CD4-positive, alpha-beta memory T cell (primary cell): ENCODE results near the gene FBXO42. TPM values are rescaled to one million over a fixed set of nuclear protein-coding genes. Genes with fewer than 3 reads are reported as not detected.

Source experiments
- CTCF ChIA-PET: fragments of 350-600 bp; sonication (Branson Sonifier 250); formaldehyde crosslinking; loops from one replicate; lab custom pipeline; 2021; ENCODE audit warnings: inconsistent platforms; ENCODE audit not compliant: partially characterized antibody; lab: Charles Lee
- POLR2A ChIA-PET: fragments of 350-600 bp; sonication (Branson Sonifier 250); formaldehyde crosslinking; loops from one replicate; lab custom pipeline; 2021; ENCODE audit not compliant: partially characterized antibody; lab: Charles Lee
- DNase-seq, 5 donors: peaks; one replicate each; pipeline versions ENCODE4 v3.0.0 to v3.0.0-alpha.2; 2020 to 2022; ENCODE audit warnings: mixed read lengths in 1 of 5
- H3K27ac ChIP-seq: one replicate; pipeline ENCODE4 v1.7.0; 2013; ENCODE audit warnings: low read depth, low read length
- H3K27me3 ChIP-seq: 2 replicates; pipeline ENCODE4 v1.7.0; 2013; ENCODE audit warnings: mild to moderate bottlenecking, low read length, moderate library complexity; ENCODE audit not compliant: insufficient read depth
- H3K36me3 ChIP-seq: 2 replicates; pipeline ENCODE4 v1.7.0; 2013; ENCODE audit warnings: mild to moderate bottlenecking, low read length, moderate library complexity; ENCODE audit not compliant: insufficient read depth
- H3K4me1 ChIP-seq: 2 replicates; pipeline ENCODE4 v1.7.0; 2013; ENCODE audit warnings: mild to moderate bottlenecking, low read length, moderate library complexity; ENCODE audit not compliant: insufficient read depth
- H3K4me3 ChIP-seq, 2 donors: one replicate each; pipeline ENCODE4 v1.7.0; 2013; ENCODE audit warnings: low read length in 2 of 2, mild to moderate bottlenecking in 1 of 2
- H3K9me3 ChIP-seq, 2 donors: one replicate each; pipeline ENCODE4 v1.7.0; 2013; ENCODE audit warnings: low read length in 2 of 2, control low read depth in 1 of 2; ENCODE audit not compliant: control insufficient read depth in 1 of 2
- H3K27ac Mint-ChIP-seq, 7 donors: one replicate each; pipeline ENCODE4 v1.8.0; 2020 to 2021; ENCODE audit warnings: mixed read lengths in 7 of 7, mild to moderate bottlenecking in 6 of 7, inconsistent platforms in 3 of 7, moderate library complexity in 3 of 7
- H3K27me3 Mint-ChIP-seq, 2 donors: one replicate each; pipeline ENCODE4 v1.8.0; 2020 to 2021; ENCODE audit warnings: mixed read lengths in 2 of 2
- H3K36me3 Mint-ChIP-seq, 2 donors: one replicate each; pipeline ENCODE4 v1.8.0; 2020 to 2021; ENCODE audit warnings: mixed read lengths in 2 of 2, inconsistent platforms in 1 of 2, mild to moderate bottlenecking in 1 of 2
- H3K4me1 Mint-ChIP-seq, 4 donors: one replicate each; pipeline ENCODE4 v1.8.0; 2020 to 2021; ENCODE audit warnings: mixed read lengths in 4 of 4, mild to moderate bottlenecking in 1 of 4
- H3K4me3 Mint-ChIP-seq, 8 donors: one replicate each; pipeline ENCODE4 v1.8.0; 2020 to 2021; ENCODE audit warnings: mixed read lengths in 8 of 8, mild to moderate bottlenecking in 7 of 8, moderate library complexity in 6 of 8, inconsistent platforms in 3 of 8
- H3K9me3 Mint-ChIP-seq, 8 donors: one replicate each; pipeline ENCODE4 v1.8.0; 2020 to 2021; ENCODE audit warnings: mixed read lengths in 8 of 8, mild to moderate bottlenecking in 5 of 8, inconsistent platforms in 3 of 8, moderate library complexity in 1 of 8
- intact Hi-C: fragments of 100-400 bp; cut with micrococcal nuclease; formaldehyde crosslinking; loops from one replicate; pipeline ENCODE4 v1.15.1; 2023
- polyA plus RNA-seq, 2 donors: library from polyadenylated mRNA; unstranded; fragments of 300-500 nt; fragmentation: Illumina TruSeq; gene quantifications; one replicate each; pipeline ENCODE4 v1.2.3, GENCODE V29; 2021
- total RNA-seq, 2 experiments: library from RNA; stranded (reverse); gene quantifications; one replicate each; pipeline ENCODE4 v1.2.3, GENCODE V29; 2021

Gene FBXO42
- total and polyA plus RNA-seq, 4 experiments from 2014 or later: 18.2 to 25.6 (median 22.2) TPM

- Histone ChIP-seq H3K4me1 (peaks cover 47% of the 10 kb centered on the region), H3K4me3 (no peak overlapping the region), H3K27me3 (no peaks in the 10 kb centered on the region), H3K9me3 (no peaks in the 10 kb centered on the region), H3K27ac (no peak overlapping the region), H3K36me3 (no peaks in the 10 kb centered on the region)
- H3K36me3 Mint-ChIP-seq: peaks cover 8 to 21% of the 10 kb centered on the region in 2 donors
- no peak for DNase-seq
- ChIA-PET POLR2A (interaction anchor here (0.6 to 1.3 kb wide), 3 partner anchors 9 to 1081 kb away, joined by 3 to 4 read pairs (median 3); no protein-coding TSS in a partner anchor), CTCF (interaction anchor here (0.8 to 1.5 kb wide), 2 partner anchors 14 to 18 kb away, joined by 3 to 6 read pairs; no protein-coding TSS in a partner anchor)
- no peaks in the 10 kb centered on the region for H3K27me3 Mint-ChIP-seq
- no peak overlapping the region for H3K4me3 Mint-ChIP-seq
- intact Hi-C loops: no loop called here
- no peak overlapping the region for H3K27ac Mint-ChIP-seq
- no peaks in the 10 kb centered on the region for H3K9me3 Mint-ChIP-seq
- H3K4me1 Mint-ChIP-seq: peaks cover 42 to 88% (median 61%) of the 10 kb centered on the region in 4 donors
Observed at GRCh38 chr1:16380868-16381267, 28.6 kb upstream of the FBXO42 start.

- peaks cover 13 to 26% of the 10 kb centered on the region in 2 donors for H3K36me3 Mint-ChIP-seq
- H3K27me3 ChIP-seq: no peaks in the 10 kb centered on the region
- H3K4me1 Mint-ChIP-seq: peaks cover 44 to 90% (median 63%) of the 10 kb centered on the region in 4 donors
- no peak for DNase-seq
- POLR2A ChIA-PET: interaction anchor here (1.2 kb wide), 1 partner anchor 11 kb away, joined by 5 read pairs; the partner anchor contains the start of gene SZRD1
- no peak overlapping the region for H3K4me3 ChIP-seq
- peaks cover 49% of the 10 kb centered on the region for H3K4me1 ChIP-seq
- H3K4me3 Mint-ChIP-seq: no peak overlapping the region
- no peak overlapping the region for H3K27ac ChIP-seq
- peak overlapping the region in 2 of 7 donors; percentile 21 to 53 for H3K27ac Mint-ChIP-seq
- no peaks in the 10 kb centered on the region for H3K27me3 Mint-ChIP-seq
- peaks cover 4% of the 10 kb centered on the region for H3K36me3 ChIP-seq
- CTCF ChIA-PET: interaction anchor here (0.6 kb wide), 2 partner anchors 9 to 224 kb away, joined by 3 to 4 read pairs; no protein-coding TSS in a partner anchor
- H3K9me3 Mint-ChIP-seq: no peaks in the 10 kb centered on the region
- intact Hi-C loops: no loop called here
- no peaks in the 10 kb centered on the region for H3K9me3 ChIP-seq
Observed at GRCh38 chr1:16378443-16378842, 26.2 kb upstream of the FBXO42 start.

GRCh38 chr1:16376971-16377370 is 24.7 kb upstream of the FBXO42 start:
- DNase-seq: no peak
- H3K4me1 Mint-ChIP-seq: peaks cover 50 to 91% (median 68%) of the 10 kb centered on the region in 4 donors
- H3K4me1 ChIP-seq: peaks cover 57% of the 10 kb centered on the region
- CTCF ChIA-PET: no interaction called here
- H3K9me3 ChIP-seq: no peaks in the 10 kb centered on the region
- no peaks in the 10 kb centered on the region for H3K27me3 ChIP-seq
- POLR2A ChIA-PET: no interaction called here
- H3K27ac ChIP-seq: no peak overlapping the region
- H3K27me3 Mint-ChIP-seq: no peaks in the 10 kb centered on the region
- intact Hi-C loops: no loop called here
- peaks cover 14 to 32% of the 10 kb centered on the region in 2 donors for H3K36me3 Mint-ChIP-seq
- H3K36me3 ChIP-seq: peaks cover 4% of the 10 kb centered on the region
- no peak overlapping the region for H3K4me3 ChIP-seq
- peak overlapping the region in 4 of 7 donors; percentile 47 to 70 (median 56) for H3K27ac Mint-ChIP-seq
- no peaks in the 10 kb centered on the region for H3K9me3 Mint-ChIP-seq
- peak overlapping the region in 5 of 8 donors; percentile 36 to 54 (median 40) for H3K4me3 Mint-ChIP-seq

DNA sequence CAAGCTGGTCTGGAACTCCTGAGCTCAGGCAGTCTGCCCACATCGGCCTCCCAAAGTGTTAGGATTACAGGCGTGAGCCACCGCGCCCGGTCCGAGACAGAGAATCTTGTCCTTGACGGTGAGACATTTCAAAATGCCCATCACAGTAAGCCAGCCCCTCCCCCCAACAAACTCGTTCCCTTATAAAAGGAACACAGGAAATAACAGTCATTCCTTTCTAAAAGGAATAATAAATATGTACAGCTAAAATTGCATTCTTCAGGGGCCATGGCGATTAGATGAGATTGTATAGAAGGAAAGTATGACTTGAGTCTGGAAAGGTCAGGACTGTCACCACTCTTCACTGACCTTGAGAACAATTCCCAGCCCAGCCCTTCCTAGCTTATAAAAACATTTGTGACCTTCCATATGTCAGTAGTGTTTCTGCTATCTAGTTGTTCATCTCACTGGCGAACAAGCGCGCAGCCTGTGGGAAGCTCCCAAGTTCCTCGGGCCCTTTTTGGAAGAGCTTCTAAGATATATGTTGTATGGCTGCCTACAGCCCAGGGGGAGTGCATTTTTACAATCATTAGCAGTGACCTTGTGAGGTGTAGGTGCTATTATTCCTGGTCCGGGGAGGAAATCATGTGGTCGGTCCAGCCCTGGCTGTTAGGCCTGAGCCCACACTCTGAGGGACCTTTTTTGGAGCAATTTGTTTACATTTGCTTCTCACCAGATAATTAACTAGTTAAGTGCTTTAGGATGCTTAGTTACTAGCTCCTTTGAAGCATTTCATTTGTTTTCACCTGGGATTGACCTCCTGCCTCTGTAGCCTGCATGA is 23.5 kb upstream of the FBXO42 start:
- POLR2A ChIA-PET: interaction anchor here (1.1 to 1.5 kb wide), 2 partner anchors 9 to 12 kb away, joined by 3 to 4 read pairs; partner anchors contain the start of gene SZRD1
- Mint-ChIP-seq H3K4me1 (peaks cover 55 to 93% (median 73%) of the 10 kb centered on the region in 4 donors), H3K36me3 (peaks cover 10 to 36% of the 10 kb centered on the region in 2 donors), H3K4me3 (peak overlapping the region in 6 of 8 donors; percentile 3 to 40 (median 21)), H3K27me3 (no peaks in the 10 kb centered on the region), H3K27ac (peak overlapping the region in 4 of 7 donors; percentile 23 to 73 (median 52)), H3K9me3 (no peaks in the 10 kb centered on the region)
- no peak overlapping the region for H3K4me3 ChIP-seq
- H3K4me1 ChIP-seq: peaks cover 68% of the 10 kb centered on the region
- peak overlapping the region; percentile 3 for H3K27ac ChIP-seq
- peaks cover 4% of the 10 kb centered on the region for H3K36me3 ChIP-seq
- H3K27me3 ChIP-seq: no peaks in the 10 kb centered on the region
- DNase-seq: no peak
- CTCF ChIA-PET: interaction anchor here (0.7 to 1.2 kb wide), 3 partner anchors 12 to 20 kb away, joined by 3 read pairs; no protein-coding TSS in a partner anchor
- intact Hi-C loops: no loop called here
- H3K9me3 ChIP-seq: no peaks in the 10 kb centered on the region

GRCh38 chr1:16374266-16374665 is 22.0 kb upstream of the FBXO42 start:
- H3K4me1 ChIP-seq: peaks cover 77% of the 10 kb centered on the region
- H3K27ac ChIP-seq: no peak overlapping the region
- no peak overlapping the region for H3K4me3 ChIP-seq
- ChIA-PET CTCF (interaction anchor here (1.0 to 1.3 kb wide), 2 partner anchors 12 to 14 kb away, joined by 3 read pairs; no protein-coding TSS in a partner anchor), POLR2A (interaction anchor here (1.1 to 1.3 kb wide), 2 partner anchors 11 to 46 kb away, joined by 3 read pairs; no protein-coding TSS in a partner anchor)
- Mint-ChIP-seq H3K27me3 (no peaks in the 10 kb centered on the region), H3K4me1 (peaks cover 52 to 92% (median 73%) of the 10 kb centered on the region in 4 donors), H3K9me3 (no peaks in the 10 kb centered on the region), H3K27ac (peak overlapping the region in 4 of 7 donors; percentile 54 to 69 (median 62)), H3K4me3 (peak overlapping the region in 4 of 8 donors; percentile 40 to 54 (median 50)), H3K36me3 (peaks cover 10 to 34% of the 10 kb centered on the region in 2 donors)
- no peaks in the 10 kb centered on the region for H3K27me3 ChIP-seq
- no peaks in the 10 kb centered on the region for H3K9me3 ChIP-seq
- peaks cover 4% of the 10 kb centered on the region for H3K36me3 ChIP-seq
- intact Hi-C loops: no loop called here
- no peak for DNase-seq

DNA sequence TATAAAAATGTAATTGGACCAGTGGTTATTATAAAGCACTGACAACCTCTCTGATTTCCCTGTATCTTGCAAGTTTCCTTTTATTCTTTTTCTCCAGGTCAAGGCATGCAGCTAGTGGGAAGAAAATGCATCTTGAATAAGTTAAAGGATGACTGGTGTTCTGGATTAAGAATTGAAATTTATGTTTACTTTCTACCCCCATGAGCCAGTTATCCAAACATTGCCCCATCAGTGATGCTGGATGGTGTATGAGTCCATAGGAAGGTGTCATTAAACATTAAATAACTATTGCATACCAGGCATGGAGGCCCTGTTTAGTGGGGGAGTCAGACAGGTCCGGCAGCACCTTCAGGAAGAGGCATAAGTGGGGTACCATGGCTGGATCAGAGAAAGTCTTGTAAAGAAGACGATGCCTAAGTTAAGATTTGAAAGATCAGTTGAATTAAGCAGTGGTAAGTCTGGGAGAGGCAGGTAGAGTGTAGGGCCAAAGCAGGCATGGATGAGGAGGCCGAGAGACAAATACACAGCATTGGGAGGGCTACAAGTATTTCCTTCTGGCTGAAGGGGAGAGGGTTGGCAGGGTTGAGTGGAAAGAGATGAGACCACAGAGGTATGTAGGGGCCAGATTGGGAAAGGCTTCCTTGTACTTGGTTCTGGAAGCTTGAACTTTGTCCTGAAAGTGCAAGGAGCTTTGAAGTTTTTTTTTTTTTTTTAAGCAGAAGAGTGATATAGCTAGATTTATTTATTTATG is 20.4 kb upstream of the FBXO42 start:
- DNase-seq: no peak
- Mint-ChIP-seq H3K27me3 (no peaks in the 10 kb centered on the region), H3K9me3 (no peaks in the 10 kb centered on the region), H3K4me1 (peaks cover 56 to 92% (median 74%) of the 10 kb centered on the region in 4 donors), H3K36me3 (peaks cover 10 to 43% of the 10 kb centered on the region in 2 donors), H3K4me3 (peak overlapping the region in 7 of 8 donors; percentile 0 to 65 (median 32)), H3K27ac (peak overlapping the region; percentile 11 to 89 (median 33))
- Histone ChIP-seq H3K4me1 (peaks cover 85% of the 10 kb centered on the region), H3K36me3 (peaks cover 4% of the 10 kb centered on the region), H3K27me3 (no peaks in the 10 kb centered on the region), H3K27ac (no peak overlapping the region), H3K4me3 (no peak overlapping the region), H3K9me3 (no peaks in the 10 kb centered on the region)
- ChIA-PET CTCF (interaction anchor here (1.0 to 1.5 kb wide), 2 partner anchors 9 to 17 kb away, joined by 4 to 5 read pairs; no protein-coding TSS in a partner anchor), POLR2A (interaction anchor here (1.5 kb wide), 1 partner anchor 8 kb away, joined by 3 read pairs; no protein-coding TSS in a partner anchor)
- intact Hi-C loops: no loop called here
